ENCODE measurements around the gene ETS1. TPM values are rescaled to one million over a fixed set of nuclear protein-coding genes. Genes with fewer than 3 reads are reported as not detected.

Gene ETS1
- total RNA-seq, 2 donors from 2014 or later = 19.3 to 37.6 TPM

GRCh38 chr11:128596250-128596649 lies 8.9 kb upstream of the ETS1 start:
- Histone ChIP-seq H3K27me3 (no peaks in the 10 kb centered on the region), H3K4me3 (no peak overlapping the region), H3K27ac (no peak overlapping the region), H3K9me3 (no peaks in the 10 kb centered on the region), H3K9ac (ENCODE audit: low read depth in 2 of 2, low read length in 2 of 2) (no peak overlapping the region), H3K36me3 (no peaks in the 10 kb centered on the region), H3K4me1 (no peaks in the 10 kb centered on the region)
- no peak for TF ChIP-seq CTCF (IDR thresholded peaks at IDR 0.05)
- intact Hi-C loops (cut with DNase I) = no loop called here
- DNase-seq = no peak

DNA sequence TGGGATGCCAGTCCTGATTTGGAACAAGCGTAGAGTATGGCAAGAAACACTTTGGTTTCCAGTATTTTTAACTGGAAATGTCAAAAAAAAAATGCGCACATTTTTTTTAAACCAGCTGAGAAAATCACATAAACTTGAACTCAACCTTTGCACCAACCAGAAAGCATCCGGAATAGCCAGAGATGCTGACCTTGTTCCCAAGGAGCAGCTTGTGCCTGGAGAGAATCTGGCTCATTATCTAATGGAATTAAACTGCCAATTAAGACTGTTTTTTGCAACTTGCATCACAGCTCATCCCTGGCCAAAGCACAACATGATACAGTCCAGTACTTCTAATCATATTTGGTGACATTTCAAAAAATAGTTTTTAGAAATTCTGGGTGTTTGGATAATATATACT lies 8.4 kb upstream of the ETS1 start:
- intact Hi-C loops (cut with DNase I) = no loop called here
- Histone ChIP-seq H3K4me3 (no peak overlapping the region), H3K9ac (ENCODE audit: low read depth in 2 of 2, low read length in 2 of 2) (no peak overlapping the region), H3K27me3 (no peaks in the 10 kb centered on the region), H3K27ac (no peak overlapping the region), H3K9me3 (no peaks in the 10 kb centered on the region), H3K4me1 (no peaks in the 10 kb centered on the region), H3K36me3 (no peaks in the 10 kb centered on the region)
- DNase-seq = no peak
- TF ChIP-seq CTCF (IDR thresholded peaks at IDR 0.05) = no peak

GRCh38 chr11:128595221-128595620 lies 7.9 kb upstream of the ETS1 start:
- no peaks in the 10 kb centered on the region for H3K27me3 ChIP-seq
- no peak for DNase-seq
- H3K9ac ChIP-seq (ENCODE audit: low read depth in 2 of 2, low read length in 2 of 2) = no peak overlapping the region
- no peak for TF ChIP-seq CTCF (IDR thresholded peaks at IDR 0.05)
- H3K4me1 ChIP-seq = no peaks in the 10 kb centered on the region
- no peaks in the 10 kb centered on the region for H3K36me3 ChIP-seq
- no peaks in the 10 kb centered on the region for H3K9me3 ChIP-seq
- H3K27ac ChIP-seq = no peak overlapping the region
- H3K4me3 ChIP-seq = no peak overlapping the region
- intact Hi-C loops (cut with DNase I) = no loop called here

GRCh38 chr11:128594226-128594625 lies 6.9 kb upstream of the ETS1 start:
- no peaks in the 10 kb centered on the region for H3K36me3 ChIP-seq
- H3K9ac ChIP-seq (ENCODE audit: low read depth in 2 of 2, low read length in 2 of 2) = no peak overlapping the region
- H3K9me3 ChIP-seq = no peaks in the 10 kb centered on the region
- TF ChIP-seq CTCF (IDR thresholded peaks at IDR 0.05) = no peak
- no peaks in the 10 kb centered on the region for H3K27me3 ChIP-seq
- intact Hi-C loops (cut with DNase I) = no loop called here
- no peak overlapping the region for H3K4me3 ChIP-seq
- no peak for DNase-seq
- no peak overlapping the region for H3K27ac ChIP-seq
- H3K4me1 ChIP-seq = no peaks in the 10 kb centered on the region

- intact Hi-C loops (cut with DNase I) = no loop called here
- no peaks in the 10 kb centered on the region for H3K27me3 ChIP-seq
- TF ChIP-seq CTCF (IDR thresholded peaks at IDR 0.05) = no peak
Observed at GRCh38 chr11:128593281-128593680, 5.9 kb upstream of the ETS1 start.

DNA sequence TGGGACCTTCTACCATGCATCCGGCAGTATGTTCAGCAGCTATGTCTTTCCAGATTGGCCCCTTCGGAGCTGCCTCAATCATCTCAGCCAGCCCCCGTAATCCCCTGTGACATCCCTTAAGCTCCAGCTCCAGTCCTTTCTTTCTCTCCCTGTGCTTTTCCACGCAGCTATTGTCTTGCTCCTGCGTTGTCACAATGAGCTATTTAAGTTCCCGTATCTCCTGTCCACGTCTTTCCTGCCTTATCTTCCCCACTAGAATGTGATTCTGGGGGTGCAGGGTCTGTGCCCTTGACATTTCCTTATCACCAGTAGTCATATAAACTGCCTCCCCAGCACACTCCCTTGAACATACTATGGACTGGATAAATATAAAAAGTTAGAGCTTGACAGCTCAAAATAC lies 5.1 kb upstream of the ETS1 start:
- Histone ChIP-seq H3K36me3 (no peaks in the 10 kb centered on the region), H3K4me1 (no peaks in the 10 kb centered on the region), H3K27ac (no peak overlapping the region), H3K9me3 (no peaks in the 10 kb centered on the region), H3K27me3 (no peaks in the 10 kb centered on the region), H3K4me3 (no peak overlapping the region), H3K9ac (ENCODE audit: low read depth in 2 of 2, low read length in 2 of 2) (no peak overlapping the region)
- intact Hi-C loops (cut with DNase I) = no loop called here
- DNase-seq = no peak
- TF ChIP-seq CTCF (IDR thresholded peaks at IDR 0.05) = no peak

More at GRCh38 chr11:128593281-128593680, 5.9 kb upstream of the ETS1 start:
- H3K9me3 ChIP-seq = no peaks in the 10 kb centered on the region
- H3K4me1 ChIP-seq = no peaks in the 10 kb centered on the region
- no peak overlapping the region for H3K9ac ChIP-seq (ENCODE audit: low read depth in 2 of 2, low read length in 2 of 2)
- DNase-seq = no peak
- no peaks in the 10 kb centered on the region for H3K36me3 ChIP-seq
- no peak overlapping the region for H3K27ac ChIP-seq
- H3K4me3 ChIP-seq = no peak overlapping the region

Measured in colonic mucosa (tissue), 4 donors.